Trophoblast cell (in vitro differentiated cells and primary cell): ENCODE results near the gene NKAP.
"Not testable (repeated sequence)": the region's sequence is repeated elsewhere in the genome, so short reads cannot be mapped to it uniquely, and the experiment has no call there.

Experiments
- DNase-seq, 2 donors: peaks; one replicate each; pipeline ENCODE4 v3.0.0-alpha.2; 2016
- H2AFZ ChIP-seq: 2 replicates; pipeline ENCODE4 v1.6.1; 2013; ENCODE audit warnings: low read length, moderate library complexity, mild to moderate bottlenecking; ENCODE audit not compliant: insufficient read depth, poor library complexity
- H2AK5ac ChIP-seq: 2 replicates; pipeline ENCODE4 v1.6.1; 2013; ENCODE audit warnings: mild to moderate bottlenecking, low read length
- H2BK120ac ChIP-seq: 2 replicates; pipeline ENCODE4 v1.6.1; 2013; ENCODE audit warnings: low read length, mild to moderate bottlenecking, moderate library complexity; ENCODE audit not compliant: insufficient read depth, poor library complexity
- H2BK12ac ChIP-seq: 2 replicates; pipeline ENCODE4 v1.6.1; 2013; ENCODE audit warnings: mild to moderate bottlenecking, low read length, moderate library complexity
- H2BK5ac ChIP-seq: 2 replicates; pipeline ENCODE4 v1.6.1; 2013; ENCODE audit warnings: low read length, low read depth, moderate library complexity, mild to moderate bottlenecking; ENCODE audit not compliant: poor library complexity
- H3K14ac ChIP-seq: 2 replicates; pipeline ENCODE4 v1.6.1; 2013; ENCODE audit warnings: mild to moderate bottlenecking, low read length
- H3K18ac ChIP-seq: 2 replicates; pipeline ENCODE4 v1.6.1; 2013; ENCODE audit warnings: mild to moderate bottlenecking, low read length
- H3K23ac ChIP-seq: 2 replicates; pipeline ENCODE4 v1.6.1; 2013; ENCODE audit warnings: low read length
- H3K27ac ChIP-seq: 2 replicates; pipeline ENCODE4 v1.5.1; 2013; ENCODE audit warnings: low read depth, mild to moderate bottlenecking, inconsistent platforms, low read length, moderate library complexity
- H3K27me3 ChIP-seq: 2 replicates; pipeline ENCODE4 v1.6.1; 2013; ENCODE audit warnings: inconsistent platforms, mild to moderate bottlenecking, low read length, moderate library complexity; ENCODE audit not compliant: insufficient read depth
- H3K36me3 ChIP-seq, 2 experiments: 1 replicate in 1 of 2; 2 replicates in 1 of 2; pipeline ENCODE4 v1.6.1; 2013; ENCODE audit warnings: low read length in 2 of 2, mild to moderate bottlenecking in 2 of 2, moderate library complexity in 1 of 2; ENCODE audit not compliant: insufficient read depth in 2 of 2, control insufficient read depth in 1 of 2
- H3K4ac ChIP-seq: 2 replicates; pipeline ENCODE4 v1.6.1; 2013; ENCODE audit warnings: low read depth, mild to moderate bottlenecking, low read length, moderate library complexity
- H3K4me1 ChIP-seq, 2 experiments: 1 replicate in 1 of 2; 2 replicates in 1 of 2; pipeline ENCODE4 v1.6.1; 2013; ENCODE audit warnings: low read length in 2 of 2, mild to moderate bottlenecking in 2 of 2, moderate library complexity in 1 of 2; ENCODE audit not compliant: insufficient read depth in 2 of 2, control insufficient read depth in 1 of 2
- H3K4me2 ChIP-seq: 2 replicates; pipeline ENCODE4 v1.6.1; 2013; ENCODE audit warnings: inconsistent platforms, mild to moderate bottlenecking, low read length, moderate library complexity
- H3K4me3 ChIP-seq: 2 replicates; pipeline ENCODE4 v1.5.1; 2013; ENCODE audit warnings: mild to moderate bottlenecking, low read depth, low read length, inconsistent platforms
- H3K79me1 ChIP-seq: one replicate; pipeline ENCODE4 v1.6.1; 2013; ENCODE audit warnings: low read length
- H3K79me2 ChIP-seq: 2 replicates; pipeline ENCODE4 v1.6.1; 2013; ENCODE audit warnings: low read length, mild to moderate bottlenecking; ENCODE audit not compliant: control insufficient read depth, insufficient read depth, poor library complexity
- H3K9ac ChIP-seq: 2 replicates; pipeline ENCODE4 v1.6.1; 2013; ENCODE audit warnings: mild to moderate bottlenecking, low read length
- H3K9me3 ChIP-seq: 2 replicates; pipeline ENCODE4 v1.6.1; 2013; ENCODE audit warnings: low read depth, mild to moderate bottlenecking, control low read depth, inconsistent platforms, low read length; ENCODE audit not compliant: insufficient read depth
- H4K12ac ChIP-seq: 2 replicates; pipeline ENCODE4 v1.6.1; 2013; ENCODE audit warnings: low read depth, mild to moderate bottlenecking, low read length, moderate library complexity
- H4K8ac ChIP-seq: 2 replicates; pipeline ENCODE4 v1.6.1; 2013; ENCODE audit warnings: low read depth, mild to moderate bottlenecking, low read length, moderate library complexity
- H4K91ac ChIP-seq: one replicate; pipeline ENCODE4 v1.6.1; 2013; ENCODE audit warnings: low read depth, mild to moderate bottlenecking, low read length, moderate library complexity
- WGBS: extraction: QIAGEN DNeasy Blood & Tissue Kit; methylation state at CpG from one replicate; pipeline ENCODE4 v1.1.7; 2013; ENCODE audit warnings: missing lambda C conversion rate; ENCODE audit not compliant: insufficient read length, insufficient coverage; ENCODE audit errors: extremely low coverage; 5-methylcytosine and 5-hydroxymethylcytosine counted together

NKAP gene

GRCh38 chrX:119981286-119982070 lies 37.9 kb upstream of the NKAP start:
- Histone ChIP-seq H2AFZ (no peak overlapping the region), H3K23ac (no peak overlapping the region), H3K79me1 (no peaks in the 10 kb centered on the region), H4K8ac (no peak overlapping the region), H3K4me2 (no peak overlapping the region), H3K27me3 (no peaks in the 10 kb centered on the region), H2AK5ac (no peak overlapping the region), H3K4me1 (no peaks in the 10 kb centered on the region), H3K18ac (no peak overlapping the region), H3K79me2 (no peaks in the 10 kb centered on the region), H3K27ac (no peak overlapping the region), H2BK5ac (no peak overlapping the region), H3K36me3 (no peaks in the 10 kb centered on the region), H4K12ac (no peak overlapping the region), H3K4ac (no peak overlapping the region), H4K91ac (no peak overlapping the region), H3K4me3 (no peak overlapping the region), H2BK12ac (no peak overlapping the region), H3K9ac (no peak overlapping the region), H3K9me3 (no peaks in the 10 kb centered on the region), H2BK120ac (no peak overlapping the region), H3K14ac (no peak overlapping the region)
- DNase-seq, result peak; percentile 10 to 53
- no CpG with 5 or more reads among the region's 15 CpGs for WGBS

GRCh38 chrX:119977172-119977571 lies 33.6 kb upstream of the NKAP start:
- not testable (repeated sequence) for H4K12ac ChIP-seq, H3K4me3 ChIP-seq, H4K8ac ChIP-seq, H3K4me2 ChIP-seq, H2BK120ac ChIP-seq, H3K9ac ChIP-seq, H3K79me1 ChIP-seq, DNase-seq, H3K23ac ChIP-seq, H3K4ac ChIP-seq, H3K36me3 ChIP-seq, H2BK5ac ChIP-seq, H2AK5ac ChIP-seq, H3K4me1 ChIP-seq, H2BK12ac ChIP-seq, H3K18ac ChIP-seq, H2AFZ ChIP-seq, H3K27ac ChIP-seq, H3K27me3 ChIP-seq, H3K9me3 ChIP-seq, H3K79me2 ChIP-seq, H4K91ac ChIP-seq, H3K14ac ChIP-seq
- no CpG with 5 or more reads among the region's 4 CpGs for WGBS

GRCh38 chrX:119971184-119971583 lies 27.6 kb upstream of the NKAP start:
- Histone ChIP-seq H3K23ac (no peak overlapping the region), H2BK120ac (no peak overlapping the region), H4K8ac (no peak overlapping the region), H4K91ac (no peak overlapping the region), H2BK5ac (no peak overlapping the region), H2BK12ac (no peak overlapping the region), H3K4ac (no peak overlapping the region), H4K12ac (no peak overlapping the region), H3K27me3 (no peaks in the 10 kb centered on the region), H3K4me2 (no peak overlapping the region), H3K36me3 (no peaks in the 10 kb centered on the region), H2AK5ac (no peak overlapping the region), H2AFZ (no peak overlapping the region), H3K9ac (no peak overlapping the region), H3K9me3 (no peaks in the 10 kb centered on the region), H3K18ac (no peak overlapping the region), H3K79me1 (no peaks in the 10 kb centered on the region), H3K79me2 (no peaks in the 10 kb centered on the region), H3K14ac (no peak overlapping the region), H3K27ac (no peak overlapping the region), H3K4me3 (no peak overlapping the region), H3K4me1 (no peaks in the 10 kb centered on the region)
- WGBS, result no CpG with 5 or more reads among the region's 5 CpGs
- DNase-seq, result no peak

GRCh38 chrX:119970574-119970973 lies 27.0 kb upstream of the NKAP start:
- Histone ChIP-seq H2AK5ac (no peak overlapping the region), H3K23ac (no peak overlapping the region), H3K9ac (no peak overlapping the region), H3K4me1 (no peaks in the 10 kb centered on the region), H2BK5ac (no peak overlapping the region), H3K36me3 (no peaks in the 10 kb centered on the region), H2BK120ac (no peak overlapping the region), H3K79me2 (no peaks in the 10 kb centered on the region), H4K8ac (no peak overlapping the region), H2AFZ (no peak overlapping the region), H2BK12ac (no peak overlapping the region), H3K4me3 (no peak overlapping the region), H3K18ac (no peak overlapping the region), H3K27ac (no peak overlapping the region), H3K4me2 (no peak overlapping the region), H3K27me3 (no peaks in the 10 kb centered on the region), H3K4ac (no peak overlapping the region), H3K79me1 (no peaks in the 10 kb centered on the region), H3K14ac (no peak overlapping the region), H4K12ac (no peak overlapping the region), H3K9me3 (no peaks in the 10 kb centered on the region), H4K91ac (no peak overlapping the region)
- no peak for DNase-seq
- no CpG with 5 or more reads among the region's 6 CpGs for WGBS
